Measurements from ENCODE around the gene LASP1. TPM values are rescaled to one million over a fixed set of nuclear protein-coding genes. Genes with fewer than 3 reads are reported as not detected.

Gene LASP1
- total and polyA plus RNA-seq, 2 donors (not counting 3 experiments of a cell fraction or from before 2014, with no cell fraction given), result 214 to 242 TPM

DNA sequence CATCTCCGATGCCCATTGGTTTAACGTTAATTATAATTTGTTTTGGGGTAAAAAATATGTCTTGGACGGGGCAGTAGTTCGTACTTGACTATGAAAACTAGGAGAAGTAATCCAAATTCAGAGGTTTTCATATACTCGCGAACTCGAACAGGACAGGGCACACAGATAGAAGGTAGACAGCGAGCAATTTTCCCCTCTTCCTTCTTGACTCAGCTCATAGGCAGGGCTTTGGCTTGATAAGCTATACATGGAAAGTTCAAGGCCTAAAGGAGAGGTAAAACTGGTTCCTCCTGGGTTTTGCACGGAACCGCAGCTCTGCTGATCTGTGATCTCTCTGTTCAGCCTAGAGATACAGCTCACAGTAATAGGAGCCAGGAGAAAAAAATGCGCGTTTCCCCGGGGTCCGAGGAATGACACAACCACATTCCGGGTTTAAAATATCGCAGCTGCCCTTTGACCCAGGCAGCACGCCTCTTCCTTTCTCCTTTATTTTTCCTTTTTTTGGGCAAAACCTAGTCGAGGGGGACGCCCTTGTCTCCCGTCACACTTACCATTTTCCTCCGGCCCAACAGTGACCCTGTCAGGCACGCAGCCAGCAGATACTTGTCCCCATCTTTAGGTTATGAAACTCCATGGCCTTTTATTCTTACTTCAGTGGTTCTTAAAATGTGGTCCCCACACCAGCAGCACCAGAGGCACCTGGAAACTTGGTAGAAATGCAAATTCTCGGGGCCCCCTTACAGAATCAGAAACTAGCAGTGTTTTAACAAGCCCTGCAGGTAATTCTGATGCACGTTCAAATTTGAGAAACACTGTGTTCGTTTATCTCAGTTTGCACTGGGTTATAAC, 1.7 kb upstream of the LASP1 start:
- POLR2A ChIA-PET, result interaction anchor here (0.6 to 3.7 kb wide), 3 partner anchors 12 to 44 kb away, joined by 4 to 28 read pairs (median 18); partner anchors contain the start of gene RPL23
- Histone ChIP-seq H3K4me1 (ENCODE audit: control insufficient read depth, extremely low read depth, insufficient read depth, low read length) (peaks cover 36% of the 10 kb centered on the region), H4K20me1 (replicated peaks; ENCODE audit: control insufficient read depth, extremely low read depth, insufficient read depth, low read length) (peaks cover 6% of the 10 kb centered on the region), H3K27me3 (ENCODE audit: control insufficient read depth in 2 of 2, insufficient read depth in 2 of 2, low read length in 2 of 2) (no peaks in the 10 kb centered on the region), H3K9me1 (replicated peaks; ENCODE audit: control insufficient read depth, extremely low read depth, insufficient read depth, low read length) (no peaks in the 10 kb centered on the region), H3K27ac (ENCODE audit: insufficient read depth, low read depth, low read length) (peak overlapping the region; percentile 9), H3K4me2 (ENCODE audit: insufficient read depth, low read length) (peak overlapping the region; percentile 72), H3K36me3 (ENCODE audit: control insufficient read depth in 2 of 2, extremely low read depth in 1 of 2, insufficient read depth in 2 of 2, low read length in 2 of 2) (peaks cover 0 to 3% of the 10 kb centered on the region in 2 experiments), H3K79me2 (ENCODE audit: control insufficient read depth, insufficient read depth, low read length) (peaks cover 31% of the 10 kb centered on the region), H3K4me3 (replicated peaks in 1 of 3; ENCODE audit: insufficient read depth in 1 of 3, low read depth in 1 of 3, low read length in 3 of 3) (peak overlapping the region; percentile 25 to 93 (median 74)), H2AFZ (ENCODE audit: low read depth, low read length) (peak overlapping the region; percentile 47), H3K9me3 (replicated peaks; ENCODE audit: control insufficient read depth, insufficient read depth, low read length) (no peaks in the 10 kb centered on the region), H3K9ac (replicated peaks; ENCODE audit: extremely low read depth, insufficient read depth, low read length) (no peak overlapping the region)
- TF ChIP-seq GATA2 (IDR thresholded peaks at IDR 0.05; ENCODE audit: insufficient read depth, insufficient read length, low read depth, low read length) (no peak), FOS (IDR thresholded peaks at IDR 0.05; ENCODE audit: borderline replicate concordance, insufficient read depth, low read length) (no peak), POLR2AphosphoS5 (IDR thresholded peaks at IDR 0.05; ENCODE audit: insufficient read depth, low read depth, low read length) (no peak), POLR2A (IDR thresholded peaks at IDR 0.05; ENCODE audit: low read depth, low read length) (no peak), EZH2 (IDR thresholded peaks at IDR 0.05; ENCODE audit: borderline replicate concordance, low read depth, low read length, severe bottlenecking) (no peak), JUN (IDR thresholded peaks at IDR 0.05; ENCODE audit: borderline replicate concordance, insufficient read depth, insufficient read length, low read depth) (no peak), MYC (IDR thresholded peaks at IDR 0.05; ENCODE audit: low read depth, low read length) (no peak)
- TF ChIP-seq, protein P1, sequence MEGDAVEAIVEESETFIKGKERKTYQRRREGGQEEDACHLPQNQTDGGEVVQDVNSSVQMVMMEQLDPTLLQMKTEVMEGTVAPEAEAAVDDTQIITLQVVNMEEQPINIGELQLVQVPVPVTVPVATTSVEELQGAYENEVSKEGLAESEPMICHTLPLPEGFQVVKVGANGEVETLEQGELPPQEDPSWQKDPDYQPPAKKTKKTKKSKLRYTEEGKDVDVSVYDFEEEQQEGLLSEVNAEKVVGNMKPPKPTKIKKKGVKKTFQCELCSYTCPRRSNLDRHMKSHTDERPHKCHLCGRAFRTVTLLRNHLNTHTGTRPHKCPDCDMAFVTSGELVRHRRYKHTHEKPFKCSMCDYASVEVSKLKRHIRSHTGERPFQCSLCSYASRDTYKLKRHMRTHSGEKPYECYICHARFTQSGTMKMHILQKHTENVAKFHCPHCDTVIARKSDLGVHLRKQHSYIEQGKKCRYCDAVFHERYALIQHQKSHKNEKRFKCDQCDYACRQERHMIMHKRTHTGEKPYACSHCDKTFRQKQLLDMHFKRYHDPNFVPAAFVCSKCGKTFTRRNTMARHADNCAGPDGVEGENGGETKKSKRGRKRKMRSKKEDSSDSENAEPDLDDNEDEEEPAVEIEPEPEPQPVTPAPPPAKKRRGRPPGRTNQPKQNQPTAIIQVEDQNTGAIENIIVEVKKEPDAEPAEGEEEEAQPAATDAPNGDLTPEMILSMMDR (IDR thresholded peaks at IDR 0.05; ENCODE audit: extremely low read depth in 1 of 2, insufficient read depth in 1 of 2, low read depth in 1 of 2, low read length in 2 of 2), result no peak
- TF ChIP-seq, protein P2, sequence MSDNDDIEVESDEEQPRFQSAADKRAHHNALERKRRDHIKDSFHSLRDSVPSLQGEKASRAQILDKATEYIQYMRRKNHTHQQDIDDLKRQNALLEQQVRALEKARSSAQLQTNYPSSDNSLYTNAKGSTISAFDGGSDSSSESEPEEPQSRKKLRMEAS (IDR thresholded peaks at IDR 0.05; ENCODE audit: insufficient read depth, insufficient read length), result no peak
- intact Hi-C loops (cut with micrococcal nuclease), result loop anchor here (2.0 to 5.0 kb wide), 2 partner anchors 69 to 166 kb away; partner anchors contain the start of gene PIP4K2B
- CTCF ChIA-PET, result interaction anchor here (0.6 to 4.7 kb wide), 14 partner anchors 14 to 285 kb away, joined by 3 to 37 read pairs (median 4); partner anchors contain the start of genes LASP1NB, MLLT6, PSMB3 and RPL23
- DNase-seq (ENCODE audit: low read depth, low spot score) (peak; percentile 47), FAIRE-seq (peak; percentile 68)
- dilution Hi-C loops (cut with MboI; ENCODE audit: extremely low pct_ligation_motif_present, low sequenced_read_pairs), result no loop called here
- BruUV-seq (replicated peaks), result TSS peak; percentile 86
